Liver (tissue), 9 donors: ENCODE data around the gene CHST14. TPM values are rescaled to one million over a fixed set of nuclear protein-coding genes. Genes with fewer than 3 reads are reported as not detected.

Experiments
- DNase-seq: peaks from one replicate; pipeline ENCODE4 v3.0.0-alpha.2; 2017; ENCODE audit warnings: low spot score
- H3K27ac ChIP-seq, 2 donors: one replicate each; pipeline ENCODE4 v1.7.0; 2013; ENCODE audit warnings: inconsistent platforms in 2 of 2, low read length in 2 of 2, control low read depth in 1 of 2, low read depth in 1 of 2, mild to moderate bottlenecking in 1 of 2
- H3K27me3 ChIP-seq, 4 donors: one replicate each; pipeline versions ENCODE4 v1.6.1 to v1.7.0; 2013; ENCODE audit warnings: low read length in 3 of 4, inconsistent platforms in 1 of 4, mild to moderate bottlenecking in 1 of 4, moderate library complexity in 1 of 4; ENCODE audit not compliant: control insufficient read depth in 4 of 4, insufficient read depth in 4 of 4
- H3K36me3 ChIP-seq, 4 donors: one replicate each; pipeline versions ENCODE4 v1.6.1 to v1.7.0; 2013; ENCODE audit warnings: low read length in 3 of 4, mild to moderate bottlenecking in 3 of 4, low read depth in 1 of 4, moderate library complexity in 1 of 4; ENCODE audit not compliant: control insufficient read depth in 4 of 4, insufficient read depth in 3 of 4
- H3K4me1 ChIP-seq, 4 donors: one replicate each; pipeline versions ENCODE4 v1.6.1 to v1.7.0; 2013; ENCODE audit warnings: low read length in 3 of 4, mild to moderate bottlenecking in 3 of 4, moderate library complexity in 1 of 4; ENCODE audit not compliant: control insufficient read depth in 4 of 4, insufficient read depth in 4 of 4
- H3K4me3 ChIP-seq, 3 donors: one replicate each; pipeline versions ENCODE4 v1.6.1 to v1.7.0; 2013; ENCODE audit warnings: low read length in 3 of 3, control low read depth in 1 of 3, low read depth in 1 of 3, mild to moderate bottlenecking in 1 of 3
- H3K9ac ChIP-seq, 2 donors: one replicate each; pipeline ENCODE4 v1.7.0; 2013; ENCODE audit warnings: low read length in 2 of 2, mild to moderate bottlenecking in 2 of 2, moderate library complexity in 2 of 2, control low read depth in 1 of 2, low read depth in 1 of 2
- H3K9me3 ChIP-seq, 4 donors: one replicate each; pipeline versions ENCODE4 v1.6.1 to v1.7.0; 2013; ENCODE audit warnings: low read length in 3 of 4; ENCODE audit not compliant: control insufficient read depth in 4 of 4
- EGR1 ChIP-seq, 2 donors: IDR thresholded peaks; 2 replicates each; pipeline ENCODE4 v1.6.1; 2016 to 2018; ENCODE audit warnings: antibody characterized with exemption in 2 of 2, low read depth in 2 of 2
- FOXA1 ChIP-seq: IDR thresholded peaks from 2 replicates; pipeline ENCODE4 v1.6.1; 2016; ENCODE audit warnings: antibody characterized with exemption
- FOXA2 ChIP-seq: IDR thresholded peaks from 2 replicates; pipeline ENCODE4 v1.6.1; 2016; ENCODE audit warnings: antibody characterized with exemption
- GABPA ChIP-seq, 2 donors: IDR thresholded peaks in 1 of 2; conservative IDR thresholded peaks in 1 of 2; 2 replicates each; pipeline ENCODE4 v1.6.1; 2016; ENCODE audit warnings: antibody characterized with exemption in 2 of 2, mild to moderate bottlenecking in 1 of 2, moderate library complexity in 1 of 2
- HNF4A ChIP-seq, 2 donors: conservative IDR thresholded peaks; 2 replicates each; pipeline ENCODE4 v1.6.1; 2016; ENCODE audit warnings: antibody characterized with exemption in 2 of 2, mild to moderate bottlenecking in 2 of 2
- HNF4G ChIP-seq: IDR thresholded peaks from 2 replicates; pipeline ENCODE4 v1.6.1; 2016; ENCODE audit warnings: antibody characterized with exemption
- NR2F2 ChIP-seq: IDR thresholded peaks from 2 replicates; pipeline ENCODE4 v1.6.1; 2016; ENCODE audit warnings: antibody characterized with exemption
- RAD21 ChIP-seq, 2 donors: IDR thresholded peaks; 2 replicates each; pipeline ENCODE4 v1.6.1; 2016; ENCODE audit warnings: antibody characterized with exemption in 2 of 2, mild to moderate bottlenecking in 2 of 2
- SP1 ChIP-seq: IDR thresholded peaks from 2 replicates; pipeline ENCODE4 v1.6.1; 2018; ENCODE audit warnings: antibody characterized with exemption, mild to moderate bottlenecking
- TAF1 ChIP-seq: conservative IDR thresholded peaks from 2 replicates; pipeline ENCODE4 v1.6.1; 2016; ENCODE audit warnings: antibody characterized with exemption, mild to moderate bottlenecking
- YY1 ChIP-seq: IDR thresholded peaks from 2 replicates; pipeline ENCODE4 v1.6.1; 2016; ENCODE audit warnings: antibody characterized with exemption, mild to moderate bottlenecking
- WGBS: extraction: QIAGEN DNeasy Blood & Tissue Kit; methylation state at CpG from one replicate; pipeline ENCODE4 v1.1.7; 2013; 5-methylcytosine and 5-hydroxymethylcytosine counted together
- polyA plus RNA-seq, 2 donors: library from polyadenylated mRNA; stranded (reverse) in 1 of 2; unstranded in 1 of 2; fragments of 200-250 nt in 1 of 2; fragments of >200 nt in 1 of 2; fragmentation: Nextera tagmentation in 1 of 2; extraction: Ambion mirVana in 1 of 2; gene quantifications; one replicate each; pipeline versions ENCODE4 v1.2.1 to v1.2.3, GENCODE V29; 2013 to 2015
- total RNA-seq, 2 donors: library from RNA; depleted of rRNA; stranded (reverse); fragments of >200 nt; gene quantifications; one replicate each; pipeline ENCODE4 v1.2.3, GENCODE V29; 2014
- TF ChIP-seq, protein P1 (sequence below): IDR thresholded peaks from 2 replicates; pipeline ENCODE4 v1.6.1; 2016; ENCODE audit warnings: antibody characterized with exemption
- TF ChIP-seq, protein P2 (sequence below): fragments of 150-350 bp; IDR thresholded peaks from 2 replicates; pipeline ENCODE4 v1.5.1; 2017; ENCODE audit warnings: improper control_type of control experiment, low read depth, low read length; ENCODE audit not compliant: missing input control
- TF ChIP-seq, protein P3 (sequence below): IDR thresholded peaks from 2 replicates; pipeline ENCODE4 v1.6.1; 2016; ENCODE audit warnings: antibody characterized with exemption, mild to moderate bottlenecking
- TF ChIP-seq, protein P4 (sequence below): IDR thresholded peaks from 2 replicates; pipeline ENCODE4 v1.6.1; 2016; ENCODE audit warnings: antibody characterized with exemption
- TF ChIP-seq, protein P5 (sequence below): IDR thresholded peaks from 2 replicates; pipeline ENCODE4 v1.6.1; 2016; ENCODE audit warnings: antibody characterized with exemption
- donor health status: healthy.
- donor health status: healthy.
- donor health status: healthy.
- donor health status: healthy.
- donor health status: healthy.

Gene CHST14
- total and polyA plus RNA-seq, 4 donors, result 2.3 to 5.3 (median 3.1) TPM

DNA sequence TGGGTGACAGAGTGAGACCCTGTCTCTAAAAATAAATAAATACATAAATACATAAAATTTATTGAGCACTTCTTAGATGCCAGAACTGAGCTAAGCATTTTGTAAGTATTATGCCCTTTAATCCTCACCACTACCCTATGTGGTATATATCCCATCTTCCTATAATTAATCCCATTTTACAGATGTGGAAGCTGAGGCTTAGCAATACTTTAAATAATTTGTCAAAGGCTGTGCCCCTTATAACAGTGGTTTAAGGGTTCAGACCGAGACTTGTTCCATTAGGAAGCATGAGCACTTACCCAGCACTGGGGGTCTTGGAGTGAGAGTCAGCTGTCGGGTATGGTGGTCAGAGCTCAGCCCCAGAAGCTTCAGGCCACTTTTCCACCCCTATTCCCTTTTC is 7.5 kb upstream of the CHST14 start:
- TF ChIP-seq GABPA (IDR thresholded peaks at IDR 0.05 in 1 of 2, conservative IDR thresholded peaks at IDR 0.05 in 1 of 2), result no peak
- TF ChIP-seq RAD21 (IDR thresholded peaks at IDR 0.05), result no peak
- no peak for TF ChIP-seq FOXA2
- no peaks in the 10 kb centered on the region for H3K27me3 ChIP-seq
- H3K4me3 ChIP-seq, result no peak overlapping the region
- WGBS, result over 99% methylated on average over 2 of the region's 2 CpGs
- peaks cover 8 to 43% (median 10%) of the 10 kb centered on the region in 4 donors for H3K36me3 ChIP-seq
- no peak overlapping the region for H3K27ac ChIP-seq
- no peak for DNase-seq
- no peaks in the 10 kb centered on the region for H3K4me1 ChIP-seq
- no peak overlapping the region for H3K9ac ChIP-seq
- no peaks in the 10 kb centered on the region for H3K9me3 ChIP-seq

DNA sequence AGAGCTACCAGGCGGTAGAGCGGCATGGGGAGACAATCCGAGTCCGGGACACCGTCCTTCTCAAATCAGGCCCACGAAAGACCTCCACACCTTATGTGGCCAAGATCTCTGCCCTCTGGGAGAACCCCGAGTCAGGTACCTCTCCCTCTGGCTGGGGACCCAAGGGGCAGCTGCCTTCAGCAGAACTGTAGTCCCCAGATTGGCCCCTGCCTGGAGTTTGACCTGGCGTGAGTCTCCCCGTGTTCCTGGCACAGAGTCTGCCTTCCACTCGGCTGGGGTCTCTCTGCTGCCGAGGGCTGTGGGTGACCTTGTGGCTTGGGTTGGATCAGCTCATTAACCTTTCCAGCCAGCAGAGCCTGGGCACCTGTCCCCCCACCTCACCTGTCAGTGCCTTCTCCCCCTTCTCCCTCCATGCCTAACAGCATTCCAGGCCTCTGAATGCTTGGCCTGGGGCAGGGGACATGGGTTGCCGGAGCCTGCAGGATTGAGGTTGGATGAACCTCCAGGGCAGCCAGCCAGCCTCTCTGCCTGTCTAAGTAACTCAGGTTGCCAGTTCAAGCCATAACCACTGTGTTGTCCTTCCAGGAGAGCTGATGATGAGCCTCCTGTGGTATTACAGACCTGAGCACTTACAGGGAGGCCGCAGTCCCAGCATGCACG is 6.8 kb upstream of the CHST14 start:
- WGBS, result 86% methylated on average over 14 of the region's 14 CpGs
- H3K36me3 ChIP-seq, result peaks cover 8 to 42% (median 10%) of the 10 kb centered on the region in 4 donors
- no peak overlapping the region for H3K4me3 ChIP-seq

More for the DNA sequence above, 6.8 kb upstream of the CHST14 start:
- Histone ChIP-seq H3K9ac (no peak overlapping the region), H3K9me3 (no peaks in the 10 kb centered on the region), H3K27me3 (no peaks in the 10 kb centered on the region), H3K4me1 (no peaks in the 10 kb centered on the region), H3K27ac (no peak overlapping the region)
- no peak for DNase-seq
- TF ChIP-seq GABPA (IDR thresholded peaks at IDR 0.05 in 1 of 2, conservative IDR thresholded peaks at IDR 0.05 in 1 of 2), result no peak
- TF ChIP-seq, protein P1, sequence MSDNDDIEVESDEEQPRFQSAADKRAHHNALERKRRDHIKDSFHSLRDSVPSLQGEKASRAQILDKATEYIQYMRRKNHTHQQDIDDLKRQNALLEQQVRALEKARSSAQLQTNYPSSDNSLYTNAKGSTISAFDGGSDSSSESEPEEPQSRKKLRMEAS, result no peak
- TF ChIP-seq YY1, result no peak
- no peak for TF ChIP-seq NR2F2
- TF ChIP-seq, protein P2, sequence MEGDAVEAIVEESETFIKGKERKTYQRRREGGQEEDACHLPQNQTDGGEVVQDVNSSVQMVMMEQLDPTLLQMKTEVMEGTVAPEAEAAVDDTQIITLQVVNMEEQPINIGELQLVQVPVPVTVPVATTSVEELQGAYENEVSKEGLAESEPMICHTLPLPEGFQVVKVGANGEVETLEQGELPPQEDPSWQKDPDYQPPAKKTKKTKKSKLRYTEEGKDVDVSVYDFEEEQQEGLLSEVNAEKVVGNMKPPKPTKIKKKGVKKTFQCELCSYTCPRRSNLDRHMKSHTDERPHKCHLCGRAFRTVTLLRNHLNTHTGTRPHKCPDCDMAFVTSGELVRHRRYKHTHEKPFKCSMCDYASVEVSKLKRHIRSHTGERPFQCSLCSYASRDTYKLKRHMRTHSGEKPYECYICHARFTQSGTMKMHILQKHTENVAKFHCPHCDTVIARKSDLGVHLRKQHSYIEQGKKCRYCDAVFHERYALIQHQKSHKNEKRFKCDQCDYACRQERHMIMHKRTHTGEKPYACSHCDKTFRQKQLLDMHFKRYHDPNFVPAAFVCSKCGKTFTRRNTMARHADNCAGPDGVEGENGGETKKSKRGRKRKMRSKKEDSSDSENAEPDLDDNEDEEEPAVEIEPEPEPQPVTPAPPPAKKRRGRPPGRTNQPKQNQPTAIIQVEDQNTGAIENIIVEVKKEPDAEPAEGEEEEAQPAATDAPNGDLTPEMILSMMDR, result no peak
- TF ChIP-seq, protein P3, sequence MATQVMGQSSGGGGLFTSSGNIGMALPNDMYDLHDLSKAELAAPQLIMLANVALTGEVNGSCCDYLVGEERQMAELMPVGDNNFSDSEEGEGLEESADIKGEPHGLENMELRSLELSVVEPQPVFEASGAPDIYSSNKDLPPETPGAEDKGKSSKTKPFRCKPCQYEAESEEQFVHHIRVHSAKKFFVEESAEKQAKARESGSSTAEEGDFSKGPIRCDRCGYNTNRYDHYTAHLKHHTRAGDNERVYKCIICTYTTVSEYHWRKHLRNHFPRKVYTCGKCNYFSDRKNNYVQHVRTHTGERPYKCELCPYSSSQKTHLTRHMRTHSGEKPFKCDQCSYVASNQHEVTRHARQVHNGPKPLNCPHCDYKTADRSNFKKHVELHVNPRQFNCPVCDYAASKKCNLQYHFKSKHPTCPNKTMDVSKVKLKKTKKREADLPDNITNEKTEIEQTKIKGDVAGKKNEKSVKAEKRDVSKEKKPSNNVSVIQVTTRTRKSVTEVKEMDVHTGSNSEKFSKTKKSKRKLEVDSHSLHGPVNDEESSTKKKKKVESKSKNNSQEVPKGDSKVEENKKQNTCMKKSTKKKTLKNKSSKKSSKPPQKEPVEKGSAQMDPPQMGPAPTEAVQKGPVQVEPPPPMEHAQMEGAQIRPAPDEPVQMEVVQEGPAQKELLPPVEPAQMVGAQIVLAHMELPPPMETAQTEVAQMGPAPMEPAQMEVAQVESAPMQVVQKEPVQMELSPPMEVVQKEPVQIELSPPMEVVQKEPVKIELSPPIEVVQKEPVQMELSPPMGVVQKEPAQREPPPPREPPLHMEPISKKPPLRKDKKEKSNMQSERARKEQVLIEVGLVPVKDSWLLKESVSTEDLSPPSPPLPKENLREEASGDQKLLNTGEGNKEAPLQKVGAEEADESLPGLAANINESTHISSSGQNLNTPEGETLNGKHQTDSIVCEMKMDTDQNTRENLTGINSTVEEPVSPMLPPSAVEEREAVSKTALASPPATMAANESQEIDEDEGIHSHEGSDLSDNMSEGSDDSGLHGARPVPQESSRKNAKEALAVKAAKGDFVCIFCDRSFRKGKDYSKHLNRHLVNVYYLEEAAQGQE, result no peak
- TF ChIP-seq, protein P4, sequence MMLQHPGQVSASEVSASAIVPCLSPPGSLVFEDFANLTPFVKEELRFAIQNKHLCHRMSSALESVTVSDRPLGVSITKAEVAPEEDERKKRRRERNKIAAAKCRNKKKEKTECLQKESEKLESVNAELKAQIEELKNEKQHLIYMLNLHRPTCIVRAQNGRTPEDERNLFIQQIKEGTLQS, result no peak
- no peak for TF ChIP-seq FOXA1
- TF ChIP-seq, protein P5, sequence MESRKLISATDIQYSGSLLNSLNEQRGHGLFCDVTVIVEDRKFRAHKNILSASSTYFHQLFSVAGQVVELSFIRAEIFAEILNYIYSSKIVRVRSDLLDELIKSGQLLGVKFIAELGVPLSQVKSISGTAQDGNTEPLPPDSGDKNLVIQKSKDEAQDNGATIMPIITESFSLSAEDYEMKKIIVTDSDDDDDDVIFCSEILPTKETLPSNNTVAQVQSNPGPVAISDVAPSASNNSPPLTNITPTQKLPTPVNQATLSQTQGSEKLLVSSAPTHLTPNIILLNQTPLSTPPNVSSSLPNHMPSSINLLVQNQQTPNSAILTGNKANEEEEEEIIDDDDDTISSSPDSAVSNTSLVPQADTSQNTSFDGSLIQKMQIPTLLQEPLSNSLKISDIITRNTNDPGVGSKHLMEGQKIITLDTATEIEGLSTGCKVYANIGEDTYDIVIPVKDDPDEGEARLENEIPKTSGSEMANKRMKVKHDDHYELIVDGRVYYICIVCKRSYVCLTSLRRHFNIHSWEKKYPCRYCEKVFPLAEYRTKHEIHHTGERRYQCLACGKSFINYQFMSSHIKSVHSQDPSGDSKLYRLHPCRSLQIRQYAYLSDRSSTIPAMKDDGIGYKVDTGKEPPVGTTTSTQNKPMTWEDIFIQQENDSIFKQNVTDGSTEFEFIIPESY, result no peak
- TF ChIP-seq SP1, result no peak
- no peak for TF ChIP-seq RAD21 (IDR thresholded peaks at IDR 0.05)
- no peak for TF ChIP-seq HNF4A (conservative IDR thresholded peaks at IDR 0.05)
- TF ChIP-seq HNF4G, result no peak
- TF ChIP-seq TAF1, result no peak
- TF ChIP-seq EGR1 (IDR thresholded peaks at IDR 0.05; ENCODE audit: low read depth in 2 of 2), result no peak
